OCI-LY7 (cell line): ENCODE data around the gene ASB5. TPM values are rescaled to one million over a fixed set of nuclear protein-coding genes. Genes with fewer than 3 reads are reported as not detected.
A peak's percentile ranks its signal among the peaks of the same experiment; 100 is the strongest.

ENCODE experiments used
- Bru-seq: library from RNA; stranded (reverse); fragments of 400-500 nt; gene quantifications from one replicate; lab custom pipeline; 2021; lab: Mats Ljungman, UMichigan
- BruChase-seq, 2 experiments: library from RNA; stranded (reverse); fragments of 400-500 nt; gene quantifications; one replicate each; lab custom pipeline; 2021; lab: Mats Ljungman, UMichigan
- BruUV-seq: library from RNA; stranded (reverse); fragments of 400-500 nt; replicated peaks from 2 replicates; lab custom pipeline; 2021; lab: Mats Ljungman, UMichigan
- CTCF ChIA-PET: fragments of 300-600 bp; sonication (Branson Sonifier 250); formaldehyde crosslinking; loops from one replicate; lab custom pipeline; 2022; ENCODE audit warnings: antibody characterized with exemption; ENCODE audit not compliant: unreplicated experiment; lab: Charles Lee
- POLR2A ChIA-PET: fragments of 300-600 bp; sonication (Branson Sonifier 250); formaldehyde crosslinking; loops from one replicate; lab custom pipeline; 2022; ENCODE audit warnings: antibody characterized with exemption; lab: Charles Lee
- DNase-seq: peaks from one replicate; pipeline ENCODE4 v3.0.0-alpha.2; 2015; ENCODE audit warnings: low spot score
- H2AFZ ChIP-seq: fragments of 200-600 bp; sonication (generic), shearing (Covaris generic); 2 replicates; pipeline ENCODE4 v1.6.1; 2014; ENCODE audit warnings: mild to moderate bottlenecking, antibody characterized with exemption, low read length, moderate library complexity
- H3K27ac ChIP-seq: fragments of 200-600 bp; sonication (generic); 2 replicates; pipeline ENCODE4 v1.5.1; 2014; ENCODE audit warnings: mixed run types, low read depth, mild to moderate bottlenecking, moderate library complexity, low read length, inconsistent platforms; ENCODE audit not compliant: poor library complexity, severe bottlenecking
- H3K36me3 ChIP-seq: fragments of 200-600 bp; sonication (generic); 2 replicates; pipeline ENCODE4 v1.6.1; 2014; ENCODE audit warnings: mild to moderate bottlenecking, antibody characterized with exemption, low read length, moderate library complexity, mixed read lengths; ENCODE audit not compliant: insufficient read depth
- H3K4me1 ChIP-seq: fragments of 200-600 bp; sonication (generic); 2 replicates; pipeline ENCODE4 v1.5.1; 2014; ENCODE audit warnings: mild to moderate bottlenecking, low read length; ENCODE audit not compliant: insufficient read depth, poor library complexity, severe bottlenecking
- H3K4me2 ChIP-seq: fragments of 200-600 bp; sonication (generic); 2 replicates; pipeline ENCODE4 v1.6.1; 2014; ENCODE audit warnings: mild to moderate bottlenecking, low read length
- H3K4me3 ChIP-seq: fragments of 200-600 bp; sonication (generic); 2 replicates; pipeline ENCODE4 v1.5.1; 2014; ENCODE audit warnings: mild to moderate bottlenecking, low read depth, low read length; ENCODE audit not compliant: poor library complexity, severe bottlenecking
- H3K79me2 ChIP-seq: fragments of 200-600 bp; sonication (generic); 2 replicates; pipeline ENCODE4 v1.6.1; 2016; ENCODE audit warnings: low read depth, mild to moderate bottlenecking, low read length, moderate library complexity, mixed read lengths; ENCODE audit not compliant: insufficient read depth
- H3K9me2 ChIP-seq: fragments of 200-600 bp; sonication (generic); 2 replicates; pipeline ENCODE4 v1.6.1; 2016; ENCODE audit warnings: mild to moderate bottlenecking, low read length, mixed read lengths; ENCODE audit not compliant: insufficient read depth
- H3K9me3 ChIP-seq: fragments of 200-600 bp; sonication (generic); 2 replicates; pipeline ENCODE4 v1.6.1; 2014; ENCODE audit warnings: mild to moderate bottlenecking, mixed run types, low read length, mixed read lengths
- H4K20me1 ChIP-seq: fragments of 200-600 bp; sonication (generic); 2 replicates; pipeline ENCODE4 v1.6.1; 2014; ENCODE audit warnings: mild to moderate bottlenecking, antibody characterized with exemption, low read length, moderate library complexity, mixed read lengths; ENCODE audit not compliant: insufficient read depth
- CTCF ChIP-seq: fragments of 200-600 bp; sonication (generic); conservative IDR thresholded peaks from 2 replicates; pipeline ENCODE4 v1.5.1; 2014; ENCODE audit warnings: mild to moderate bottlenecking, antibody characterized with exemption, low read length, moderate library complexity, mixed read lengths
- EZH2phosphoT487 ChIP-seq: fragments of 200-600 bp; sonication (generic); IDR thresholded peaks from 2 replicates; pipeline ENCODE4 v1.6.1; 2018; ENCODE audit warnings: low read depth, borderline replicate concordance, mild to moderate bottlenecking, mixed run types, antibody characterized with exemption, low read length, moderate library complexity, mixed read lengths
- intact Hi-C: fragments of 100-400 bp; cut with micrococcal nuclease; formaldehyde crosslinking; loops from one replicate; pipeline ENCODE4 v1.10.0; 2022; ENCODE audit not compliant: unreplicated experiment
- long read RNA-seq: library from polyadenylated mRNA; stranded (forward); transcript quantifications from one replicate; pipeline ENCODE4 v2.0.0, GENCODE V29; 2022
- total RNA-seq, 2 experiments: library from RNA; depleted of rRNA in 1 of 2; stranded (reverse); fragments of >200 nt in 1 of 2; shearing (Covaris generic) in 1 of 2; gene quantifications; 2 replicates each; pipeline ENCODE4 v1.2.3, GENCODE V29; 2014 to 2022

ASB5 gene
- total RNA-seq (2014; rRNA removed; shearing (Covaris generic)) = not detected in 2 replicates
- total RNA-seq (2022) = not detected in 2 replicates
- percentile 12 among the genes with signal in this experiment for Bru-seq, nascent RNA
- percentile 13 among the genes with signal in this experiment for BruChase-seq, experiment 1, labeled RNA remaining after a 6-hour chase
- BruChase-seq, experiment 2, labeled RNA remaining after a 2-hour chase = percentile 17 among the genes with signal in this experiment
- long read RNA-seq = 0 reads

GRCh38 chr4:176268963-176269362 is at the start of gene ASB5:
Gene ASB5, minus strand, starts transcription at chr4:176269222. Its CDS starts 114 bp downstream, at chr4:176269108.
- TF ChIP-seq CTCF (no peak), EZH2phosphoT487 (no peak)
- Histone ChIP-seq H3K9me2 (no peaks in the 10 kb centered on the region), H4K20me1 (no peaks in the 10 kb centered on the region), H3K4me2 (no peak within 1 kb of the TSS), H3K27ac (no peak within 1 kb of the TSS), H3K36me3 (no peaks in the 10 kb centered on the region), H3K4me1 (no peaks in the 10 kb centered on the region), H3K4me3 (no peak within 1 kb of the TSS), H2AFZ (no peak within 1 kb of the TSS), H3K9me3 (no peaks in the 10 kb centered on the region), H3K79me2 (no peaks in the 10 kb centered on the region)
- intact Hi-C loops = no loop called here
- ChIA-PET CTCF (no interaction called here), POLR2A (interaction anchor here (0.5 to 1.4 kb wide), 3 partner anchors 9 to 257 kb away, joined by 3 to 4 read pairs (median 3); no protein-coding TSS in a partner anchor)
- BruUV-seq = no TSS peak
- DNase-seq = no peak

- H3K79me2 ChIP-seq = peaks cover 1% of the 10 kb centered on the region; the same call in 1 of the 2 replicates
- intact Hi-C loops = loop anchor here (10.0 kb wide), 1 partner anchor 1389 kb away; no protein-coding TSS in a partner anchor
- DNase-seq = no peak
- no peak overlapping the region for H3K4me3 ChIP-seq
- TF ChIP-seq CTCF = no peak
- TF ChIP-seq EZH2phosphoT487 = no peak
- no peaks in the 10 kb centered on the region for H3K9me2 ChIP-seq
- no peaks in the 10 kb centered on the region for H4K20me1 ChIP-seq
- peaks cover 28% of the 10 kb centered on the region for H3K4me1 ChIP-seq
- no peak overlapping the region for H2AFZ ChIP-seq
- no peaks in the 10 kb centered on the region for H3K9me3 ChIP-seq
- CTCF ChIA-PET = interaction anchor here (0.6 kb wide), 1 partner anchor 11 kb away, joined by 4 read pairs; no protein-coding TSS in a partner anchor
- BruUV-seq = no TSS peak
- no peak overlapping the region for H3K4me2 ChIP-seq
- POLR2A ChIA-PET = interaction anchor here (0.9 to 1.7 kb wide), 5 partner anchors 8 to 49 kb away, joined by 3 to 6 read pairs (median 3); no protein-coding TSS in a partner anchor
- no peaks in the 10 kb centered on the region for H3K36me3 ChIP-seq
- H3K27ac ChIP-seq = no peak overlapping the region
These were observed 44.7 kb upstream of the ASB5 start for GRCh38 chr4:176313596-176314336.
